Astrocyte (in vitro differentiated cells and primary cell): Measurements from ENCODE around the gene XXYLT1.

ENCODE experiments used
- EZH2 ChIP-seq: IDR thresholded peaks from 2 replicates; pipeline ENCODE4 v1.6.1; 2012; ENCODE audit warnings: mild to moderate bottlenecking, low read length, inconsistent platforms; ENCODE audit not compliant: insufficient read depth
- TF ChIP-seq, protein P1 (sequence below): IDR thresholded peaks from 2 replicates; pipeline ENCODE4 v1.5.1; 2011; ENCODE audit warnings: low read depth, mild to moderate bottlenecking, inconsistent platforms, low read length, moderate library complexity; ENCODE audit not compliant: insufficient read depth

DNA sequence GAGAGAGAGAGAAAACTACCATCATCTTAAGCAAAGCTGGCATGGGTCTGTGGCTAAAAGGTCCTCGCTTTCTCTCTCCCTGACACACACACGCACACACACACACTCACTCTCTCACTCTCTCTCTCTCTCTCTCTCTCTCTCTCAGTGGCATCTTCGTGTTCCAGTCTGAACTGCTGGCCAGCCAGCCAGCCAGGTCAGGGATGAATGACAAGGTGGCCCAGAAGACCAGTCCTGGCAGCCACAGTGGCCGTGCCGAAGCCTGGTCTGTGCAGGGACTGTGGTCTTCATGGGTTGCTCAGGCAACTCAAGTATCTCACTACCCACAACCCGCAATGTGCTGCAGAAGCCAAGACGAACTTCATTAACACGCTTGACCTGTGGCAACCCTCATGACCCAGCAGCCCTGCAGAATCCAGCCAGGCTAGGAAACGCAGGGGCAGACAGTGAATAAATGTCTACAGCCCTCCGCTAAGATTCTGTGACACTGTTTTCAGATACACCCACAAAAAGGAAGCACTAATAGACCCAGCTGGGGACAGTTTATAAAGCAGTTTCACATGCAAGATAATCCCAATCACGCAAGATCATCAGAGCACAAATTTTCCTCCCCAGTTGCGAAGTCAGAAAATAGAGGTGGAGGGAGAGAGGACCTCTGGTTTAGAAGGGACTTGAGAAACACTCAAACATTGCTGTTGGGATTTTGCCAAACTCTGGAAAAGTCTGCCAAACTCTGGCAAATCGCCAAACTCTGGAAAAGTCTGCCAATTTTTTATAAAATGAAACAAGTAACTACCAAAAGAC is 66.4 kb downstream of the XXYLT1 start:
- TF ChIP-seq, protein P1, sequence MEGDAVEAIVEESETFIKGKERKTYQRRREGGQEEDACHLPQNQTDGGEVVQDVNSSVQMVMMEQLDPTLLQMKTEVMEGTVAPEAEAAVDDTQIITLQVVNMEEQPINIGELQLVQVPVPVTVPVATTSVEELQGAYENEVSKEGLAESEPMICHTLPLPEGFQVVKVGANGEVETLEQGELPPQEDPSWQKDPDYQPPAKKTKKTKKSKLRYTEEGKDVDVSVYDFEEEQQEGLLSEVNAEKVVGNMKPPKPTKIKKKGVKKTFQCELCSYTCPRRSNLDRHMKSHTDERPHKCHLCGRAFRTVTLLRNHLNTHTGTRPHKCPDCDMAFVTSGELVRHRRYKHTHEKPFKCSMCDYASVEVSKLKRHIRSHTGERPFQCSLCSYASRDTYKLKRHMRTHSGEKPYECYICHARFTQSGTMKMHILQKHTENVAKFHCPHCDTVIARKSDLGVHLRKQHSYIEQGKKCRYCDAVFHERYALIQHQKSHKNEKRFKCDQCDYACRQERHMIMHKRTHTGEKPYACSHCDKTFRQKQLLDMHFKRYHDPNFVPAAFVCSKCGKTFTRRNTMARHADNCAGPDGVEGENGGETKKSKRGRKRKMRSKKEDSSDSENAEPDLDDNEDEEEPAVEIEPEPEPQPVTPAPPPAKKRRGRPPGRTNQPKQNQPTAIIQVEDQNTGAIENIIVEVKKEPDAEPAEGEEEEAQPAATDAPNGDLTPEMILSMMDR: no peak
- no peak for TF ChIP-seq EZH2
